GM10266 (cell line): ENCODE results near the gene FOXP1.

Experiments
- DNase-seq: peaks from one replicate; pipeline ENCODE4 v3.0.0; 2012; ENCODE audit errors: extremely low spot score
- TF ChIP-seq, protein P1 (sequence below): IDR thresholded peaks from 2 replicates; pipeline ENCODE4 v1.5.1; 2012; ENCODE audit warnings: mild to moderate bottlenecking, low read depth; ENCODE audit not compliant: control insufficient read depth, insufficient read depth; ENCODE audit errors: missing control alignments

FOXP1 gene

DNA sequence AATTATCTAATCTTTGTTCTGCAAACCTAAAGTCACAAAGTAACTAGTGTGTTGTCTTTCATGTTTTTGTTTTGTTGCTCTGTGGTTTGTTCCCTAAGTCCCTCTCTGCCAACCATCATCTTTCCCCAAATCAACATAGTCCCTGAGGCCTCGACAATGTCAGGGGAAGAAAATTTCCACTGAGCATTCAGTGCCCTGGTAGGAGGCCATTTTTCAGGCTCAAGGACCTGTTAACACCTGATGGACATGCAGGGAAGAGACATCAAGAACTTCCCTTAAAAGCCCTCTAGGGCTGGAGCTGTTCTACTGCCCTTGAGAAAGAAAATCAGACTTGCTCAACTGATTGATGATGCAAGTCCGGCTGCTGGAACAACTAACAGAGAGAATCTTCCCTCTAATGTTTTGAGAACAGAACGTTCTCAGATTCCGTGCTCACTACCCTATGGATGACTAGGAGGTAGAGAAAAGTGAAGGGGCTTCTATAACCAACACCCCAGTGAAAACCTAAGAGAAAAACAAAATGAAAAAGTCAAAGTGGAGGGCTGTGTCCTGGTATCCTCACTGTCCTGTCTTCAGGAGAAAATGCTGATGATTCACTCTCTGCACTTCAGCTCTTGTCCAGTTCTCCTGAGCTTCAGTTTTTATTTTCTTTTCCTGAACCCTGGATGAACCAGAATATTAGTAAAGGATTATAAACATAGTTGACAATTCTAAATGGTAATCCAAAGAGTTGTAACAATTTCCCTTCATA is 373.1 kb downstream of the FOXP1 start:
- TF ChIP-seq, protein P1, sequence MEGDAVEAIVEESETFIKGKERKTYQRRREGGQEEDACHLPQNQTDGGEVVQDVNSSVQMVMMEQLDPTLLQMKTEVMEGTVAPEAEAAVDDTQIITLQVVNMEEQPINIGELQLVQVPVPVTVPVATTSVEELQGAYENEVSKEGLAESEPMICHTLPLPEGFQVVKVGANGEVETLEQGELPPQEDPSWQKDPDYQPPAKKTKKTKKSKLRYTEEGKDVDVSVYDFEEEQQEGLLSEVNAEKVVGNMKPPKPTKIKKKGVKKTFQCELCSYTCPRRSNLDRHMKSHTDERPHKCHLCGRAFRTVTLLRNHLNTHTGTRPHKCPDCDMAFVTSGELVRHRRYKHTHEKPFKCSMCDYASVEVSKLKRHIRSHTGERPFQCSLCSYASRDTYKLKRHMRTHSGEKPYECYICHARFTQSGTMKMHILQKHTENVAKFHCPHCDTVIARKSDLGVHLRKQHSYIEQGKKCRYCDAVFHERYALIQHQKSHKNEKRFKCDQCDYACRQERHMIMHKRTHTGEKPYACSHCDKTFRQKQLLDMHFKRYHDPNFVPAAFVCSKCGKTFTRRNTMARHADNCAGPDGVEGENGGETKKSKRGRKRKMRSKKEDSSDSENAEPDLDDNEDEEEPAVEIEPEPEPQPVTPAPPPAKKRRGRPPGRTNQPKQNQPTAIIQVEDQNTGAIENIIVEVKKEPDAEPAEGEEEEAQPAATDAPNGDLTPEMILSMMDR: no peak
- DNase-seq: no peak

DNA sequence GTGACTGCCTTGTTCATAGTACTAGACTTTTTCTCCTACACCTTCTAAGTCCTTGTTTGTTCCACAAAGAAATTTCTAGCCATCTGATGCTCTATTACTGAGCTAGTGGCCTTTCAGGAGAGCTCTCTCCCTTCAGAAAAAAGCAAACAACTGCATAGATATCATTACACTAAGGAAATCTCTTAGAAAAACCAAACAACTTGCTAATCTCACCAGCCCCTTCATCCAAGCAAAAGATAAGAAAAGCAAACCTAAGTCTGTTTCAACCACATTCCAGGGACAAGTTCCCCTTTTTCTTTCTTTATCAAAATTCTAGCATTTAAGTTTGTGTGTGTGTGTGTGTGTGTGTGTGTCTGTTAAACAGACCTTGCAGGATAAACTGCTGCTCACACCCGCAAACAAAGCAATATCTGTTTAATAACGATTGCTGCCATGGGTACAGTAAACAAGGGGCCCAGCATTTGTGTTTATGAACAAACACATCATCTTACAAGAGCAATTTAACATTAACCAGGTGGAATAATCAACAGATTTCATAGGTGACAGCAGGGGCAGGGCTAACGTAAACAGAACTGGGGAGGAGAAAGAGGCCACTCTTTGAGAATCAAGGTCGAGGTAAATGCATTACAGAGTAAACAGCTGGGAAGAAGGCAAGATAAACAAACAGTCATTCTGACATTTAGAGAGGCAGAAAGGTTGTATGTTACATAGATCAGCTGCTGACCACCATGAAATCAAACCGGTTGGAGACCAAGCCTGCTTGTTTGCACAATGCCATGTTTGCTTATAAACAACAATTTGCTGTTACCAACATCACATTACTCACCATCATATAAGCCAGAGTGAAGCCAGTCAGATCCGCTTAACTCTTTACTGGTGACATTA is 375.1 kb downstream of the FOXP1 start:
- TF ChIP-seq, protein P1: no peak
- no peak for DNase-seq

DNA sequence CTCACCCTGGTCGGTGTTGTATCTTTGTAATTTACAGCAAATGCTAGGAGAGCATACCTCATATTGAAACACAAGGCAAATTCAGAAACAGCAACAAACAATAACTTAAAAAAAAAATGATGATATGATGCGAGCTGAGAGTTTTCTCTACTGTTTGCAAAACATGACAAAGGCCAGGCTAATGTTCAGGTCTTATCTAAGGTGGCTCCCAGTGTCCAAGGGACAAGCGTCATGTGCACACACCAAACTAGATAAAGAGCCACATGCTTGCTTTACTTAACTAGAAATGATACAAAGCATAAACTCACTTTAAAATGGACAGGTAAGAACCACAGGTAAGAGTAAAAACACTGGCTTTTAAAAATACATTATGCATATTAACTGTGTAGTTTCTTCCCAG is 375.9 kb downstream of the FOXP1 start:
- TF ChIP-seq, protein P1: no peak
- DNase-seq: no peak

DNA sequence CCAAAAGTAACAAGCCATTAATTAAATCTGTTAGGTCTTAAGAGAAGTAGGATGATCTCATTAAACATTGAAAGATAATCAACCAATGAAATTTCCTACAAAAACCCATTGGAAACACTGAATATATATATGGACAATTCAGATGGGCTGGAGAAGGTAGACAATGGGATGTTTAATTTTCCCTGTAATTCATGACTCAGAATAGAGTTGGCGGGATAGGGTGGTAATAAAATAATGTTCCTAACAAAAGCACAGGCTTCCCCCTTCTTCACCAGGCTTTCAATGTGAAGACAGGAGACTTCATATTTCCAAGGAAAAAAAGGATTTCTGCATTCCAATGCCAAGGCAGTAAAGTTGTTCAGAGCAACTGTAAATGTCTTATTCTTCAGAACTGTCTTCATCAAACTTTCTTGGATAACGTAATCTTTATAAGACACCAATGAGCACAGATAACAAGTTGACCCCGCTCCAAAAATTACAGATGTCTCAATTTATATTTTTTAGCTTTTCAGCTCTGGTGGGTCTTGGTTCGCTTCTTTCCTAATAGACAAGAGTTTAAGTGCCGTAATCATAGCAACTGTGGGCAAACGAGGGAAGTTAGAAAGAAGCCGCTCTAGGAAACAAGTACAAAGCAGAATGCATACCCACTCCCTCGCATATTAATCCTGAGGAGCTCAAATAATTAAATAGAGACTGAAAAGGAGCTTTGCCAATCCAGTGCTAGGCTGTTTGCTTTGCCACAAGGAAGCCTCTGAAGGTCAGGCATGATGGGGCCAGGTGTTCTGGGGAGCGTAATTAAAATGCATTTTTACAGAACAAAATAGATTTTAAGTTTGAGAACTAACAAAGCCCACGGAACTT is 377.0 kb downstream of the FOXP1 start:
- TF ChIP-seq, protein P1: no peak
- no peak for DNase-seq

DNA sequence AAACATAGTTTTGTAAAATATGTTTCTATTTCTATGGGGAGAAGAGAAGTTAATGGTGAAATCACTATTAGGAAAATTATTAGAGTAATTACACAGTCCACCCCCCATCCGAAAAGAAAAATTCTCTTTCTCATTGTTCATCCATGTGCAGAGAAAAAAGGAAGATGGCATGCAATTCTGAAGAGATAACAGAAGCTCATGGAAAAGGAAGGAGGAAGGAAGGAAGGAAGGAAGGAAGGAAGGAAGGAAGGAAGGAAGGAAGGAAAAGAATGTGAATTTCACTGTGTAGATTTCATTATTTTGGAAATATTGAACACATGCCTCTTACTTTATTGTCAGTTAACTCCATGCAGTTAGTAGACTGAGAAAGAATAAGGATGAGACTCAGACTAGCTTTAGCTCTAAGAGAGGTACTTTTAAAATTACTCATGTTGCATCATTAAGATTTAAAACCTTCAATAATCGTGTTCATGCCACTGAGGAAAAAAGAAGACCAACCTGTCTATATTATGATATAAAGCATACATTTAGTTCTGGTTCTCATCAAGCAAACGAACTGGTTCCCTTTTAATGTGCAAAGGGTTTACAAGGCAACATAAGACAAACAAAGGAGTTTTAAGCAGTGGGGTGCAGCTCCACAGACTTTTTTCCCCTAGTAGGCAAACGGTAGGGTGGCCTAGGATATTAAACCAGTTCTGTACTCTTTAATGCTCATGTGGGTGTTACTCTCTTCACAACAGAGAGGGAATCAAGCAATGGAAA is 379.6 kb downstream of the FOXP1 start:
- TF ChIP-seq, protein P1: no peak
- DNase-seq: no peak

DNA sequence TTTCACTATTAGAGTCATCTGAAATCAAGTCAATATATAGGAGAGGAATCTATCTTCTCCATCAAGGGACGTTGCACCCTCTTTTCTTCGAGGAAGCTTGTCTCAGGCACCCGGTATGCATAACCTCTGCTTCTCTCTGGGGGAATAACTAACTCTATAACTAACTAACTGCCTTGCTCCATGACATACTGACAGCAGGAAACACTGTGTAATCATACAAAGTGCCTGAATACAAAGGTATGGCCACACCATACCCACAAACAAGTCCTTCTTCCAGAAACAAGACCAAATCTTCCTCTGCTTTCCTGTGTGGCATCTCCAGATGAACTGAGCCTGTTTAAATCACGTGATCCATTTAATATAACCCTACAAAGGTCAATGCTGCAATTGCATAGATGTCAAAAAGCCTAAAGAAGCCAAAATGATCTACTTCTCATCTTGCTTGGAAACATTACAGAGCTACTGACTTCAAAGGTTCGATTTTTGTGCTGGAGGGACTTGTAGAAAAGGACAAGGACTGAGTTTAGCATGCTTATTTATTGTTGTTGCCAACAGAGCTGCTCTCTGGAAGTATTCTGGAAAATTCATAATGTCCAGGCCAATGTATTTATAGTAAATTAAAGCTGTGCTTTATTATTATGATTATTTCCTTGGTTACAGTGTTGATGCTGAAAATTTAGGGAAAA is 380.5 kb downstream of the FOXP1 start:
- TF ChIP-seq, protein P1: no peak
- no peak for DNase-seq
